ENCODE data around the gene RABGAP1L.
A peak's percentile ranks its signal among the peaks of the same experiment; 100 is the strongest.
"Not testable (repeated sequence)": the region's sequence is repeated elsewhere in the genome, so short reads cannot be mapped to it uniquely, and the experiment has no call there.

The RABGAP1L gene

GRCh38 chr1:174880171-174880570, 720.9 kb downstream of the RABGAP1L start:
- Histone ChIP-seq H3K4me3 (ENCODE audit: low read length in 2 of 2) (no peak overlapping the region), H3K9ac (ENCODE audit: low read depth in 1 of 2, low read length in 2 of 2) (no peak overlapping the region), H3K4me1 (ENCODE audit: control insufficient read depth in 2 of 2, insufficient read depth in 2 of 2, low read length in 2 of 2) (peaks cover 2 to 5% of the 10 kb centered on the region in 2 donors), H3K27ac (ENCODE audit: low read depth in 2 of 2, low read length in 2 of 2) (no peak overlapping the region), H3K27me3 (ENCODE audit: control insufficient read depth in 2 of 2, insufficient read depth in 2 of 2, low read length in 2 of 2) (no peaks in the 10 kb centered on the region), H3K9me3 (ENCODE audit: control insufficient read depth in 2 of 2, low read length in 2 of 2) (no peaks in the 10 kb centered on the region), H3K36me3 (ENCODE audit: control insufficient read depth in 2 of 2, insufficient read depth in 2 of 2, low read length in 2 of 2) (peaks cover 0 to 3% of the 10 kb centered on the region in 2 donors)

GRCh38 chr1:174883409-174883808, 724.1 kb downstream of the RABGAP1L start:
- H3K27me3 ChIP-seq (ENCODE audit: control insufficient read depth in 2 of 2, insufficient read depth in 2 of 2, low read length in 2 of 2), result no peaks in the 10 kb centered on the region
- H3K27ac ChIP-seq (ENCODE audit: low read depth in 2 of 2, low read length in 2 of 2), result no peak overlapping the region
- H3K9ac ChIP-seq (ENCODE audit: low read depth in 1 of 2, low read length in 2 of 2), result no peak overlapping the region
- H3K4me1 ChIP-seq (ENCODE audit: control insufficient read depth in 2 of 2, insufficient read depth in 2 of 2, low read length in 2 of 2), result no peaks in the 10 kb centered on the region
- peaks cover 0 to 3% of the 10 kb centered on the region in 2 donors for H3K36me3 ChIP-seq (ENCODE audit: control insufficient read depth in 2 of 2, insufficient read depth in 2 of 2, low read length in 2 of 2)
- no peak overlapping the region for H3K4me3 ChIP-seq (ENCODE audit: low read length in 2 of 2)
- H3K9me3 ChIP-seq (ENCODE audit: control insufficient read depth in 2 of 2, low read length in 2 of 2), result no peaks in the 10 kb centered on the region

GRCh38 chr1:174884038-174884437, 724.7 kb downstream of the RABGAP1L start:
- H3K9me3 ChIP-seq (ENCODE audit: control insufficient read depth in 2 of 2, low read length in 2 of 2), result no peaks in the 10 kb centered on the region
- H3K27me3 ChIP-seq (ENCODE audit: control insufficient read depth in 2 of 2, insufficient read depth in 2 of 2, low read length in 2 of 2), result no peaks in the 10 kb centered on the region
- no peak overlapping the region for H3K4me3 ChIP-seq (ENCODE audit: low read length in 2 of 2)
- H3K36me3 ChIP-seq (ENCODE audit: control insufficient read depth in 2 of 2, insufficient read depth in 2 of 2, low read length in 2 of 2), result peaks cover 0 to 5% of the 10 kb centered on the region in 2 donors
- no peak overlapping the region for H3K9ac ChIP-seq (ENCODE audit: low read depth in 1 of 2, low read length in 2 of 2)
- no peaks in the 10 kb centered on the region for H3K4me1 ChIP-seq (ENCODE audit: control insufficient read depth in 2 of 2, insufficient read depth in 2 of 2, low read length in 2 of 2)
- H3K27ac ChIP-seq (ENCODE audit: low read depth in 2 of 2, low read length in 2 of 2), result no peak overlapping the region

GRCh38 chr1:174884566-174884965, 725.2 kb downstream of the RABGAP1L start:
- no peak overlapping the region for H3K27ac ChIP-seq (ENCODE audit: low read depth in 2 of 2, low read length in 2 of 2)
- H3K9ac ChIP-seq (ENCODE audit: low read depth in 1 of 2, low read length in 2 of 2), result no peak overlapping the region
- no peaks in the 10 kb centered on the region for H3K9me3 ChIP-seq (ENCODE audit: control insufficient read depth in 2 of 2, low read length in 2 of 2)
- H3K4me3 ChIP-seq (ENCODE audit: low read length in 2 of 2), result no peak overlapping the region
- no peaks in the 10 kb centered on the region for H3K27me3 ChIP-seq (ENCODE audit: control insufficient read depth in 2 of 2, insufficient read depth in 2 of 2, low read length in 2 of 2)
- no peaks in the 10 kb centered on the region for H3K4me1 ChIP-seq (ENCODE audit: control insufficient read depth in 2 of 2, insufficient read depth in 2 of 2, low read length in 2 of 2)
- H3K36me3 ChIP-seq (ENCODE audit: control insufficient read depth in 2 of 2, insufficient read depth in 2 of 2, low read length in 2 of 2), result peaks cover 0 to 5% of the 10 kb centered on the region in 2 donors

GRCh38 chr1:174890024-174890423, 730.7 kb downstream of the RABGAP1L start:
- peaks cover 3 to 4% of the 10 kb centered on the region in 2 donors for H3K4me1 ChIP-seq (ENCODE audit: control insufficient read depth in 2 of 2, insufficient read depth in 2 of 2, low read length in 2 of 2)
- H3K9ac ChIP-seq (ENCODE audit: low read depth in 1 of 2, low read length in 2 of 2), result no peak overlapping the region
- H3K9me3 ChIP-seq (ENCODE audit: control insufficient read depth in 2 of 2, low read length in 2 of 2), result no peaks in the 10 kb centered on the region
- no peaks in the 10 kb centered on the region for H3K27me3 ChIP-seq (ENCODE audit: control insufficient read depth in 2 of 2, insufficient read depth in 2 of 2, low read length in 2 of 2)
- no peak overlapping the region for H3K4me3 ChIP-seq (ENCODE audit: low read length in 2 of 2)
- peaks cover 0 to 2% of the 10 kb centered on the region in 2 donors for H3K36me3 ChIP-seq (ENCODE audit: control insufficient read depth in 2 of 2, insufficient read depth in 2 of 2, low read length in 2 of 2)
- H3K27ac ChIP-seq (ENCODE audit: low read depth in 2 of 2, low read length in 2 of 2), result no peak overlapping the region

GRCh38 chr1:174892016-174892415, 732.7 kb downstream of the RABGAP1L start:
- no peak overlapping the region for H3K9ac ChIP-seq (ENCODE audit: low read depth in 1 of 2, low read length in 2 of 2)
- H3K4me1 ChIP-seq (ENCODE audit: control insufficient read depth in 2 of 2, insufficient read depth in 2 of 2, low read length in 2 of 2), result peaks cover 3 to 4% of the 10 kb centered on the region in 2 donors
- H3K27ac ChIP-seq (ENCODE audit: low read depth in 2 of 2, low read length in 2 of 2), result no peak overlapping the region
- no peaks in the 10 kb centered on the region for H3K9me3 ChIP-seq (ENCODE audit: control insufficient read depth in 2 of 2, low read length in 2 of 2)
- no peak overlapping the region for H3K4me3 ChIP-seq (ENCODE audit: low read length in 2 of 2)
- H3K36me3 ChIP-seq (ENCODE audit: control insufficient read depth in 2 of 2, insufficient read depth in 2 of 2, low read length in 2 of 2), result peaks cover 0 to 2% of the 10 kb centered on the region in 2 donors
- no peaks in the 10 kb centered on the region for H3K27me3 ChIP-seq (ENCODE audit: control insufficient read depth in 2 of 2, insufficient read depth in 2 of 2, low read length in 2 of 2)

- Histone ChIP-seq H3K4me3 (ENCODE audit: low read length in 2 of 2) (peak overlapping the region; percentile 16 to 23), H3K9me3 (ENCODE audit: control insufficient read depth in 2 of 2, low read length in 2 of 2) (no peaks in the 10 kb centered on the region), H3K27me3 (ENCODE audit: control insufficient read depth in 2 of 2, insufficient read depth in 2 of 2, low read length in 2 of 2) (no peaks in the 10 kb centered on the region), H3K4me1 (ENCODE audit: control insufficient read depth in 2 of 2, insufficient read depth in 2 of 2, low read length in 2 of 2) (peaks cover 3 to 4% of the 10 kb centered on the region in 2 donors), H3K36me3 (ENCODE audit: control insufficient read depth in 2 of 2, insufficient read depth in 2 of 2, low read length in 2 of 2) (peaks cover 0 to 2% of the 10 kb centered on the region in 2 donors), H3K9ac (ENCODE audit: low read depth in 1 of 2, low read length in 2 of 2) (no peak overlapping the region), H3K27ac (ENCODE audit: low read depth in 2 of 2, low read length in 2 of 2) (peak overlapping the region; percentile 37 to 61)
These were observed 734.9 kb downstream of the RABGAP1L start for GRCh38 chr1:174894117-174894762.

- H3K4me3 ChIP-seq (ENCODE audit: low read length in 2 of 2); H3K9ac ChIP-seq (ENCODE audit: low read depth in 1 of 2, low read length in 2 of 2); H3K27ac ChIP-seq (ENCODE audit: low read depth in 2 of 2, low read length in 2 of 2); H3K36me3 ChIP-seq (ENCODE audit: control insufficient read depth in 2 of 2, insufficient read depth in 2 of 2, low read length in 2 of 2); H3K9me3 ChIP-seq (ENCODE audit: control insufficient read depth in 2 of 2, low read length in 2 of 2); H3K27me3 ChIP-seq (ENCODE audit: control insufficient read depth in 2 of 2, insufficient read depth in 2 of 2, low read length in 2 of 2); H3K4me1 ChIP-seq (ENCODE audit: control insufficient read depth in 2 of 2, insufficient read depth in 2 of 2, low read length in 2 of 2): not testable (repeated sequence)
These were observed 736.3 kb downstream of the RABGAP1L start for GRCh38 chr1:174895610-174896009.

- Histone ChIP-seq H3K9ac (ENCODE audit: low read depth in 1 of 2, low read length in 2 of 2) (no peak overlapping the region), H3K36me3 (ENCODE audit: control insufficient read depth in 2 of 2, insufficient read depth in 2 of 2, low read length in 2 of 2) (peaks cover 0 to 2% of the 10 kb centered on the region in 2 donors), H3K4me1 (ENCODE audit: control insufficient read depth in 2 of 2, insufficient read depth in 2 of 2, low read length in 2 of 2) (peaks cover 3 to 4% of the 10 kb centered on the region in 2 donors)
These were observed 738.9 kb downstream of the RABGAP1L start for GRCh38 chr1:174898102-174898797.

GRCh38 chr1:174900317-174900716, 741.0 kb downstream of the RABGAP1L start:
- Histone ChIP-seq H3K9me3 (ENCODE audit: control insufficient read depth in 2 of 2, low read length in 2 of 2) (no peaks in the 10 kb centered on the region), H3K4me3 (ENCODE audit: low read length in 2 of 2) (no peak overlapping the region), H3K27me3 (ENCODE audit: control insufficient read depth in 2 of 2, insufficient read depth in 2 of 2, low read length in 2 of 2) (no peaks in the 10 kb centered on the region), H3K4me1 (ENCODE audit: control insufficient read depth in 2 of 2, insufficient read depth in 2 of 2, low read length in 2 of 2) (no peaks in the 10 kb centered on the region), H3K27ac (ENCODE audit: low read depth in 2 of 2, low read length in 2 of 2) (no peak overlapping the region), H3K36me3 (ENCODE audit: control insufficient read depth in 2 of 2, insufficient read depth in 2 of 2, low read length in 2 of 2) (peaks cover 0 to 6% of the 10 kb centered on the region in 2 donors), H3K9ac (ENCODE audit: low read depth in 1 of 2, low read length in 2 of 2) (no peak overlapping the region)

More at GRCh38 chr1:174898102-174898797, 738.9 kb downstream of the RABGAP1L start:
- Histone ChIP-seq H3K27me3 (ENCODE audit: control insufficient read depth in 2 of 2, insufficient read depth in 2 of 2, low read length in 2 of 2) (no peaks in the 10 kb centered on the region), H3K27ac (ENCODE audit: low read depth in 2 of 2, low read length in 2 of 2) (no peak overlapping the region), H3K4me3 (ENCODE audit: low read length in 2 of 2) (no peak overlapping the region), H3K9me3 (ENCODE audit: control insufficient read depth in 2 of 2, low read length in 2 of 2) (no peaks in the 10 kb centered on the region)
